ENCODE data around the gene RELB. TPM values are rescaled to one million over a fixed set of nuclear protein-coding genes. Genes with fewer than 3 reads are reported as not detected.

The RELB gene
- total RNA-seq, 2 donors from 2014 or later: 17.1 to 42.4 TPM

- H3K9ac ChIP-seq (ENCODE audit: low read depth in 2 of 2, low read length in 2 of 2): no peak overlapping the region
- intact Hi-C loops (cut with DNase I): no loop called here
- H3K4me3 ChIP-seq: no peak overlapping the region
- no peak for TF ChIP-seq CTCF (IDR thresholded peaks at IDR 0.05)
- no peaks in the 10 kb centered on the region for H3K27me3 ChIP-seq
- no peaks in the 10 kb centered on the region for H3K9me3 ChIP-seq
- H3K4me1 ChIP-seq: no peaks in the 10 kb centered on the region
- no peaks in the 10 kb centered on the region for H3K36me3 ChIP-seq
- no peak for DNase-seq
- no peak overlapping the region for H3K27ac ChIP-seq
Observed at GRCh38 chr19:44988273-44988672, 13.0 kb upstream of the RELB start.

GRCh38 chr19:44988896-44989556 lies 12.2 kb upstream of the RELB start:
- no peak overlapping the region for H3K27ac ChIP-seq
- H3K36me3 ChIP-seq: no peaks in the 10 kb centered on the region
- H3K27me3 ChIP-seq: no peaks in the 10 kb centered on the region
- TF ChIP-seq CTCF (IDR thresholded peaks at IDR 0.05): peak; percentile 61
- H3K4me3 ChIP-seq: no peak overlapping the region
- DNase-seq: peak; percentile 75
- intact Hi-C loops (cut with DNase I): loop anchor here (1.0 kb wide), 1 partner anchor 70 kb away; no protein-coding TSS in a partner anchor
- no peaks in the 10 kb centered on the region for H3K4me1 ChIP-seq
- H3K9ac ChIP-seq (ENCODE audit: low read depth in 2 of 2, low read length in 2 of 2): peak overlapping the region in 1 of 2 donors; percentile 43
- no peaks in the 10 kb centered on the region for H3K9me3 ChIP-seq

DNA sequence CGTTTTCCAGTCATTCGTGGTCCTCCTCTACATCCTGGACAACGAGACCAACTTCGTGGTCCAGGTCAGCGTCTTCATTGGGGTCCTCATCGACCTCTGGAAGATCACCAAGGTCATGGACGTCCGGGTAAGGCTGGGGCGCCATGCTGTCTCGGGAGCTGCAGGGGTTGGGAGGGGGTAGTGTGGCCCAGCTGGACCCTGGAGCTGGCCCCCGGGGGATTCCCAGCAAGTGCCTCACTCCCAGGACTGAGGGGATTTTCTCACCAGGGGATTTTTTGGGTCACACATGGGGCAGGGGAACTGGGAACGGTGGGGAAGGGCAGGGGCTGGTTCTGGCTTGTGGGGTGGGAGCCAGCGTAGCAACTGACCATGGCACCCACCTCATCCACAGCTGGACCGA lies 10.8 kb upstream of the RELB start:
- DNase-seq: no peak
- Histone ChIP-seq H3K27me3 (no peaks in the 10 kb centered on the region), H3K27ac (no peak overlapping the region), H3K4me3 (no peak overlapping the region), H3K36me3 (no peaks in the 10 kb centered on the region), H3K9ac (ENCODE audit: low read depth in 2 of 2, low read length in 2 of 2) (no peak overlapping the region), H3K9me3 (no peaks in the 10 kb centered on the region), H3K4me1 (no peaks in the 10 kb centered on the region)
- intact Hi-C loops (cut with DNase I): no loop called here
- TF ChIP-seq CTCF (IDR thresholded peaks at IDR 0.05): no peak

- no peaks in the 10 kb centered on the region for H3K36me3 ChIP-seq
- no peak overlapping the region for H3K27ac ChIP-seq
- H3K9me3 ChIP-seq: no peaks in the 10 kb centered on the region
- TF ChIP-seq CTCF (IDR thresholded peaks at IDR 0.05): no peak
- no peak overlapping the region for H3K9ac ChIP-seq (ENCODE audit: low read depth in 2 of 2, low read length in 2 of 2)
- no peak for DNase-seq
- H3K4me1 ChIP-seq: no peaks in the 10 kb centered on the region
- no peak overlapping the region for H3K4me3 ChIP-seq
- intact Hi-C loops (cut with DNase I): no loop called here
- H3K27me3 ChIP-seq: no peaks in the 10 kb centered on the region
Observed at GRCh38 chr19:44990966-44991365, 10.3 kb upstream of the RELB start.

DNA sequence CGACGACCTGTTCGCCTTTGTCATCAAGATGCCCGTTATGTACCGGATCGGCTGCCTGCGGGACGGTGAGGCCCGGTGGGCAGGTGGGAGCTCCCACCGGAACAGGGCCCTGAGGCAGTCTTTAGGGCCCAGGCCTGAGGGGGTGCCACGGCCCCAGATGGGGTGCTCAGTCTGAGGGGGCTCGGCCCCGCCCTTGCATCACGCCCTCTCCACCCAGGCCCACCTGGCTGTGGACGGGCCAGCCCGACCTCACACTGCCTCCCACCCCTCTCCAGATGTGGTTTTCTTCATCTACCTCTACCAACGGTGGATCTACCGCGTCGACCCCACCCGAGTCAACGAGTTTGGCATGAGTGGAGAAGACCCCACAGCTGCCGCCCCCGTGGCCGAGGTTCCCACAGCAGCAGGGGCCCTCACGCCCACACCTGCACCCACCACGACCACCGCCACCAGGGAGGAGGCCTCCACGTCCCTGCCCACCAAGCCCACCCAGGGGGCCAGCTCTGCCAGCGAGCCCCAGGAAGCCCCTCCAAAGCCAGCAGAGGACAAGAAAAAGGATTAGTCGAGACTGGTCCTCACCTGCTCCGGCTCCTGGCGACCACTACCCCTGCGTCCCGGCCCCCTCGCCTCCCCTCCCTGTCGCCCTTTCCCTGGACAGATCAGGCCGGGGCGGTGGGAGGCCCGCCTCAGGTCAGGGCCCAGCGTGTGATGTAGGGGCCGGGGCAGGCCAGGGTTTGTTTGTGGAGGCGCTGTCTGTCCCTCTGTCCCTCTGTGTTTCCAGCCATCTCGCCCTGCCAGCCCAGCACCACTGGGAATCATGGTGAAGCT lies 8.7 kb upstream of the RELB start:
- intact Hi-C loops (cut with DNase I): no loop called here
- H3K9ac ChIP-seq (ENCODE audit: low read depth in 2 of 2, low read length in 2 of 2): no peak overlapping the region
- DNase-seq: no peak
- no peaks in the 10 kb centered on the region for H3K4me1 ChIP-seq
- no peak overlapping the region for H3K27ac ChIP-seq
- no peak for TF ChIP-seq CTCF (IDR thresholded peaks at IDR 0.05)
- H3K27me3 ChIP-seq: no peaks in the 10 kb centered on the region
- no peak overlapping the region for H3K4me3 ChIP-seq
- no peaks in the 10 kb centered on the region for H3K9me3 ChIP-seq
- H3K36me3 ChIP-seq: no peaks in the 10 kb centered on the region

All from colonic mucosa (tissue), 4 donors.